Ramos (cell line): ENCODE data around the gene FNDC5.

Experiments
- in situ Hi-C: fragments of 300-500 bp; cut with MboI; formaldehyde crosslinking; loops from one replicate; pipeline ENCODE4 v1.14.3; 2022; ENCODE audit warnings: low sequenced_read_pairs; ENCODE audit not compliant: unreplicated experiment

FNDC5 gene

DNA sequence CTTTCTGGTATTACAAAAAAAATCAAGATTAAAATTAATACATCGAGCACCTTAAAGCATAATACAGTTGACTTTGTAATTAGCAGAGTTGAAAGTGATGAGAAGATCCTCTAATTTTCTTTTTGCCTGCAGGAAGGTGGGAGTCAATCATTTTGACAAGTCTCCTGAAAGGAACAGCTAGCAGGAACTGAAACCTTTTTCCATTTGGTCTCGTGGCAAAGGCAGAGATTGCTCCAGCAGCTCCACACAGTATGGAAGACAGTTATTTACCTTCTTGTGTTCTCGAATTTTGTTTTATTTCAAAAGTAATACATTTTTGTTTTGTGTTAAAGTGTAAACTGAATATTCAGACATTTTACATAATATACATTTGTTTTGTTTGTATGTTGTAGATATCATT, 45.5 kb downstream of the FNDC5 start:
- in situ Hi-C loops = no loop called here

- in situ Hi-C loops = no loop called here
Observed at GRCh38 chr1:32818804-32819541, 51.7 kb downstream of the FNDC5 start.

GRCh38 chr1:32817815-32818786, 52.6 kb downstream of the FNDC5 start:
- in situ Hi-C loops = no loop called here

- in situ Hi-C loops = no loop called here
Observed at GRCh38 chr1:32817159-32817814, 53.4 kb downstream of the FNDC5 start, which contains the start of the genes S100PBP and YARS1. Gene S100PBP (plus strand): TSS chr1:32817653. CDS start chr1:32826100, 8,447 bp downstream. Gene YARS1 (minus strand): TSS chr1:32817358. CDS start chr1:32817244, 114 bp downstream.

DNA sequence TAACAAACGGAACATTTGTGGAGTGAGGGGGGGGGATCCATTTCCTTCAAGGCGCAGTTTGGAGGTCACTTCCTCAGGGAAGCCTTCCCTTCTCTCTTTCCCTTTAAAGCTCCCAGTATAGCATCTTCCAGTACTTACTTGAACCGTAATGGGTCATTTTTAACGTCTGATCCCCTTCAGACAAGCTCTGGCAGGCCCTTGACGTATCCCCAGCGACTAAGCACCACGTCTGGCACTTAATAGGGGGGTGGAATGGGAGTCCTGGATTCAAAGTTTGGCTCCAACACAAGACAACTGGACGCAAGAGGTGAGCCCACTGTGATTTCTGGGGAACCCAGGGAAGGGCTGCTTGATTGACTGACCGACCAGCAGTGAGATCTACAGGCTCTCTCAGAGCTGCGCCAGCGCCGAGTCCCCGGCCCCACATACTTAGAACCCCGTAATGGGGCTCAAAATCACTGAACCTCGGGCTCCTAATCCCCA, 54.0 kb downstream of the FNDC5 start:
- in situ Hi-C loops = no loop called here

GRCh38 chr1:32813941-32814739, 56.6 kb downstream of the FNDC5 start:
- in situ Hi-C loops = no loop called here
